A549 (cell line): ENCODE data around the gene SIPA1. TPM values are rescaled to one million over a fixed set of nuclear protein-coding genes. Genes with fewer than 3 reads are reported as not detected.

Source experiments
- ATAC-seq, 2 experiments: fragments of 200-7000 bp in 1 of 2; fragments of >200 bp in 1 of 2; cut with Nextera tagmentation in 1 of 2; cut with Tn5 transposase in 1 of 2; 3 replicates each; pipeline versions ENCODE4 v1.8.0 to v1.9.1; 2018 to 2020; ENCODE audit warnings: mild to moderate bottlenecking in 1 of 2, moderate library complexity in 1 of 2
- CTCF ChIA-PET: fragments of 300-600 bp; sonication (Branson Sonifier 250); formaldehyde crosslinking; extraction: SDS; loops from one replicate; lab custom pipeline; 2021; ENCODE audit warnings: antibody characterized with exemption, inconsistent platforms; lab: Yijun Ruan, JAX
- POLR2A ChIA-PET: fragments of 350-600 bp; formaldehyde crosslinking; extraction: SDS; loops from one replicate; lab custom pipeline; 2021; ENCODE audit warnings: antibody characterized with exemption, inconsistent platforms; lab: Yijun Ruan, JAX
- DNase-seq, 2 experiments: peaks; one replicate each; pipeline versions ENCODE4 v3.0.0 to v3.0.0-alpha.2; 2011 to 2016; ENCODE audit warnings: low read depth in 1 of 2, low spot score in 1 of 2
- FAIRE-seq: peaks from 2 replicates; lab custom pipeline; 2011; peaks lifted over from hg19 to GRCh38; lab: Jason Lieb, UNC
- H3K27ac ChIP-seq, 2 experiments: fragments of >200 bp; sonication (Bioruptor Twin); formaldehyde crosslinking; 3 replicates each; pipeline ENCODE4 v1.5.1; 2016 to 2017
- H3K4me1 ChIP-seq: fragments of >200 bp; sonication (Bioruptor Twin); formaldehyde crosslinking; 3 replicates; pipeline ENCODE4 v1.6.1; 2016
- H3K4me2 ChIP-seq: fragments of >200 bp; sonication (Bioruptor Twin); formaldehyde crosslinking; 3 replicates; pipeline ENCODE4 v1.6.1; 2016
- H3K4me3 ChIP-seq: fragments of >200 bp; sonication (Bioruptor Twin); formaldehyde crosslinking; 3 replicates; pipeline ENCODE4 v1.5.1; 2016
- H3K9me3 ChIP-seq: fragments of >200 bp; sonication (Bioruptor Twin); formaldehyde crosslinking; 3 replicates; pipeline ENCODE4 v1.6.1; 2016
- BCL3 ChIP-seq: fragments of >200 bp; sonication (Bioruptor Twin); formaldehyde crosslinking; IDR thresholded peaks from 3 replicates; pipeline ENCODE4 v1.6.1; 2016
- CBX2 ChIP-seq: fragments of 200-600 bp; sonication (generic); IDR thresholded peaks from 2 replicates; pipeline ENCODE4 v1.6.1; 2016; ENCODE audit warnings: low read depth, mild to moderate bottlenecking, borderline replicate concordance
- CHD2 ChIP-seq: fragments of 150-350 bp; IDR thresholded peaks from 2 replicates; pipeline ENCODE4 v1.6.1; 2014; ENCODE audit warnings: low read length; ENCODE audit not compliant: partially characterized antibody
- CHD4 ChIP-seq: fragments of 200-600 bp; sonication (generic); IDR thresholded peaks from 2 replicates; pipeline ENCODE4 v1.6.1; 2016; ENCODE audit warnings: antibody characterized with exemption, mild to moderate bottlenecking, borderline replicate concordance
- ELK1 ChIP-seq: fragments of 150-350 bp; IDR thresholded peaks from 2 replicates; pipeline ENCODE4 v1.6.1; 2014; ENCODE audit warnings: low read depth, mild to moderate bottlenecking, low read length
- FOSL2 ChIP-seq, 2 experiments: fragments of 450-650 bp in 1 of 2; fragments of >200 bp in 1 of 2; sonication (Bioruptor Twin) in 1 of 2; formaldehyde crosslinking; IDR thresholded peaks; 2 replicates each; pipeline versions ENCODE4 v1.5.0 to v1.6.1; 2016 to 2020; ENCODE audit warnings: mild to moderate bottlenecking in 1 of 2, moderate library complexity in 1 of 2
- FOXS1 ChIP-seq: fragments of 250-450 bp; sonication (Bioruptor Pico); IDR thresholded peaks from 2 replicates; pipeline ENCODE4 v1.5.0; 2020; ENCODE audit warnings: mild to moderate bottlenecking, moderate library complexity
- HDAC2 ChIP-seq: fragments of 200-600 bp; sonication (generic); IDR thresholded peaks from 2 replicates; pipeline ENCODE4 v1.6.1; 2016
- HOXA7 ChIP-seq: fragments of 250-450 bp; sonication (Bioruptor Pico); IDR thresholded peaks from 2 replicates; pipeline ENCODE4 v1.5.0; 2020; ENCODE audit warnings: mild to moderate bottlenecking, moderate library complexity
- HOXB13 ChIP-seq: fragments of 250-450 bp; sonication (Bioruptor Pico); IDR thresholded peaks from 2 replicates; pipeline ENCODE4 v1.5.0; 2020; ENCODE audit warnings: low read depth, mild to moderate bottlenecking, moderate library complexity
- HOXB5 ChIP-seq: fragments of 250-450 bp; sonication (Bioruptor Pico); IDR thresholded peaks from 2 replicates; pipeline ENCODE4 v1.5.0; 2020; ENCODE audit warnings: mild to moderate bottlenecking, moderate library complexity
- KDM1A ChIP-seq: fragments of 200-600 bp; sonication (generic); IDR thresholded peaks from 2 replicates; pipeline ENCODE4 v1.6.1; 2016; ENCODE audit warnings: low read depth, mild to moderate bottlenecking
- MAFK ChIP-seq: fragments of 450-650 bp; IDR thresholded peaks from 2 replicates; pipeline ENCODE4 v1.6.1; 2014; ENCODE audit not compliant: partially characterized antibody
- NR3C1 ChIP-seq: fragments of >200 bp; sonication (Bioruptor Twin); formaldehyde crosslinking; IDR thresholded peaks from 3 replicates; pipeline ENCODE4 v1.6.1; 2017
- PBX3 ChIP-seq: IDR thresholded peaks from 2 replicates; pipeline ENCODE4 v1.6.1; 2012
- POLR2A ChIP-seq: IDR thresholded peaks from 2 replicates; pipeline ENCODE4 v1.6.1; 2012; ENCODE audit warnings: mild to moderate bottlenecking, low read length
- POLR2AphosphoS2 ChIP-seq: conservative IDR thresholded peaks from 2 replicates; pipeline ENCODE4 v1.6.1; 2012; ENCODE audit warnings: low read length, improper control_type of control experiment, inconsistent platforms
- RAD21 ChIP-seq, 2 experiments: fragments of >200 bp in 1 of 2; sonication (Bioruptor Twin) in 1 of 2; formaldehyde crosslinking in 1 of 2; IDR thresholded peaks in 1 of 2; conservative IDR thresholded peaks in 1 of 2; 2 replicates in 1 of 2; 3 replicates in 1 of 2; pipeline ENCODE4 v1.6.1; 2012 to 2018; ENCODE audit warnings: inconsistent platforms in 1 of 2
- RCOR1 ChIP-seq: fragments of 150-350 bp; IDR thresholded peaks from 2 replicates; pipeline ENCODE4 v1.6.1; 2014; ENCODE audit warnings: antibody characterized with exemption, low read length, low read depth
- RFX5 ChIP-seq: fragments of 450-650 bp; IDR thresholded peaks from 2 replicates; pipeline ENCODE4 v1.7.1; 2014; ENCODE audit warnings: antibody characterized with exemption, mild to moderate bottlenecking, moderate library complexity
- TFCP2L1 ChIP-seq: fragments of 250-450 bp; sonication (Bioruptor Pico); IDR thresholded peaks from 2 replicates; pipeline ENCODE4 v1.5.0; 2021; ENCODE audit warnings: mild to moderate bottlenecking
- ZC3H11A ChIP-seq: fragments of 450-650 bp; IDR thresholded peaks from 2 replicates; pipeline ENCODE4 v1.6.1; 2014; ENCODE audit warnings: antibody characterized with exemption, mild to moderate bottlenecking
- ZNF302 ChIP-seq: fragments of 250-450 bp; sonication (Bioruptor Pico); IDR thresholded peaks from 2 replicates; pipeline ENCODE4 v1.9.0; 2021; ENCODE audit warnings: inconsistent platforms, mild to moderate bottlenecking, moderate library complexity
- WGBS: methylation state at CpG from one replicate; pipeline ENCODE4 v1.1.6; 2017; ENCODE audit errors: missing lambda C conversion rate; 5-methylcytosine and 5-hydroxymethylcytosine counted together
- polyA plus RNA-seq, 4 experiments: library from polyadenylated mRNA; depleted of rRNA in 3 of 4; stranded (reverse); fragments of >200 nt; fragmentation: RNase III in 1 of 4; extraction: RNeasy Plus Mini Kit Qiagen cat#74134 plus additional on column Dnase treatment in 1 of 4; gene quantifications; 2 replicates in 3 of 4; 3 replicates in 1 of 4; pipeline ENCODE4 v1.2.3, GENCODE V29; 2011 to 2017
- TF ChIP-seq, protein P1 (sequence below): IDR thresholded peaks from 2 replicates; pipeline ENCODE4 v1.6.1; 2012
- TF ChIP-seq, protein P2 (sequence below): fragments of >200 bp; sonication (Bioruptor Twin); formaldehyde crosslinking; IDR thresholded peaks from 3 replicates; pipeline ENCODE4 v1.5.1; 2016

The SIPA1 gene
- polyA plus RNA-seq, 2 of the 4 experiments (the other 2 are of a cell fraction): 9.9 to 17.4 TPM

GRCh38 chr11:65619281-65619928 is 18.5 kb upstream of the SIPA1 start:
- WGBS: 95% methylated on average over 17 of the region's 29 CpGs
- H3K4me1 ChIP-seq: peaks cover 10% of the 10 kb centered on the region; the same call in 1 of the 3 replicates
- H3K9me3 ChIP-seq: no peaks in the 10 kb centered on the region
- TF ChIP-seq FOSL2 (IDR thresholded peaks at IDR 0.05) (no peak), FOSL2 (CRISPR knock-in tag; IDR thresholded peaks at IDR 0.05) (no peak), POLR2AphosphoS2 (no peak), ELK1 (no peak), NR3C1 (no peak), CBX2 (no peak), PBX3 (no peak), RCOR1 (no peak), FOXS1 (CRISPR knock-in tag) (no peak), HOXA7 (no peak), KDM1A (no peak), HOXB13 (no peak), CHD2 (no peak)
- TF ChIP-seq, protein P1, sequence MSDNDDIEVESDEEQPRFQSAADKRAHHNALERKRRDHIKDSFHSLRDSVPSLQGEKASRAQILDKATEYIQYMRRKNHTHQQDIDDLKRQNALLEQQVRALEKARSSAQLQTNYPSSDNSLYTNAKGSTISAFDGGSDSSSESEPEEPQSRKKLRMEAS: no peak
- ChIA-PET CTCF (interaction anchor here (0.9 to 1.2 kb wide), 2 partner anchors 18 to 269 kb away, joined by 3 read pairs; no protein-coding TSS in a partner anchor), POLR2A (no interaction called here)
- FAIRE-seq (no peak), ATAC-seq (no peak), DNase-seq (no peak)
- H3K27ac ChIP-seq: no peak overlapping the region
- H3K4me2 ChIP-seq: no peak overlapping the region
- H3K4me3 ChIP-seq: no peak overlapping the region

- no peak overlapping the region for H3K4me3 ChIP-seq
- no peak for DNase-seq
- no peak for ATAC-seq
- no peak for TF ChIP-seq MAFK
- TF ChIP-seq RFX5: no peak
- TF ChIP-seq, protein P1: no peak
- TF ChIP-seq POLR2AphosphoS2: no peak
- no peaks in the 10 kb centered on the region for H3K9me3 ChIP-seq
- ChIA-PET POLR2A (no interaction called here), CTCF (interaction anchor here (0.9 to 1.2 kb wide), 3 partner anchors 17 to 264 kb away, joined by 3 to 4 read pairs (median 3); partner anchors contain the start of genes MUS81 and SIPA1)
- H3K4me2 ChIP-seq: no peak overlapping the region
- no peak for FAIRE-seq
- peaks cover 10% of the 10 kb centered on the region; the same call in 1 of the 3 replicates for H3K4me1 ChIP-seq
- WGBS: no CpG with 5 or more reads among the region's 19 CpGs
- no peak overlapping the region for H3K27ac ChIP-seq
These were observed 17.2 kb upstream of the SIPA1 start for GRCh38 chr11:65620666-65621065.

GRCh38 chr11:65621460-65621859 is 16.4 kb upstream of the SIPA1 start:
- 95% methylated on average over 14 of the region's 14 CpGs for WGBS
- Histone ChIP-seq H3K9me3 (no peaks in the 10 kb centered on the region), H3K4me1 (peaks cover 10% of the 10 kb centered on the region; the same call in 1 of the 3 replicates), H3K27ac (no peak overlapping the region), H3K4me3 (no peak overlapping the region), H3K4me2 (no peak overlapping the region)
- CTCF ChIA-PET: interaction anchor here (1.1 to 1.5 kb wide), 4 partner anchors 17 to 423 kb away, joined by 3 to 5 read pairs (median 4); partner anchors contain the start of gene SIPA1
- ATAC-seq (no peak), DNase-seq (no peak), FAIRE-seq (no peak)
- POLR2A ChIA-PET: no interaction called here
- TF ChIP-seq ZNF302 (CRISPR knock-in tag) (no peak), HDAC2 (no peak), NR3C1 (no peak), ELK1 (no peak), PBX3 (no peak), RAD21 (conservative IDR thresholded peaks at IDR 0.05 in 1 of 2, IDR thresholded peaks at IDR 0.05 in 1 of 2) (no peak), TFCP2L1 (CRISPR knock-in tag) (no peak), CHD4 (no peak), ZC3H11A (no peak), POLR2A (no peak), BCL3 (no peak), HOXB5 (CRISPR knock-in tag) (no peak)
- TF ChIP-seq, protein P2, sequence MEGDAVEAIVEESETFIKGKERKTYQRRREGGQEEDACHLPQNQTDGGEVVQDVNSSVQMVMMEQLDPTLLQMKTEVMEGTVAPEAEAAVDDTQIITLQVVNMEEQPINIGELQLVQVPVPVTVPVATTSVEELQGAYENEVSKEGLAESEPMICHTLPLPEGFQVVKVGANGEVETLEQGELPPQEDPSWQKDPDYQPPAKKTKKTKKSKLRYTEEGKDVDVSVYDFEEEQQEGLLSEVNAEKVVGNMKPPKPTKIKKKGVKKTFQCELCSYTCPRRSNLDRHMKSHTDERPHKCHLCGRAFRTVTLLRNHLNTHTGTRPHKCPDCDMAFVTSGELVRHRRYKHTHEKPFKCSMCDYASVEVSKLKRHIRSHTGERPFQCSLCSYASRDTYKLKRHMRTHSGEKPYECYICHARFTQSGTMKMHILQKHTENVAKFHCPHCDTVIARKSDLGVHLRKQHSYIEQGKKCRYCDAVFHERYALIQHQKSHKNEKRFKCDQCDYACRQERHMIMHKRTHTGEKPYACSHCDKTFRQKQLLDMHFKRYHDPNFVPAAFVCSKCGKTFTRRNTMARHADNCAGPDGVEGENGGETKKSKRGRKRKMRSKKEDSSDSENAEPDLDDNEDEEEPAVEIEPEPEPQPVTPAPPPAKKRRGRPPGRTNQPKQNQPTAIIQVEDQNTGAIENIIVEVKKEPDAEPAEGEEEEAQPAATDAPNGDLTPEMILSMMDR: no peak
